Measurements from ENCODE around the gene ABTB1.

Gene ABTB1

DNA sequence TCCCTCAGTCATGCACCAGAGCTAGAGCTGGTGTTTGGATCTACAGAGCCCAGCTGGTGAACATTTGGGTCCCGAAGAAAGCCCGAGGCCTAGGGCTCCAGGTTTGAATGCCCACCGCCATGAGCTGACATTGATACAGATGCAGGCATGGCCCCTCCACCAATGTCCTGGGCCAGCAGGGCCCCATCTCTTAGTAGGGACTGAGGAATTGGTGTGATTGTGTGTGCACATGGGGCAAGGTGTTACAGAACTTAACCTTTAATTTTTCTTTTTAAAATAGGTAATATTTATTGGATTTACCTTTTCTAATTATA lies 32.8 kb upstream of the ABTB1 start:
- in situ Hi-C loops (cut with MboI; ENCODE audit: low pct_unique_long_range_greater_than_20kb, low sequenced_read_pairs, unreplicated experiment): no loop called here
- DNase-seq (ENCODE audit: low spot score): no peak
- TF ChIP-seq, protein P1, sequence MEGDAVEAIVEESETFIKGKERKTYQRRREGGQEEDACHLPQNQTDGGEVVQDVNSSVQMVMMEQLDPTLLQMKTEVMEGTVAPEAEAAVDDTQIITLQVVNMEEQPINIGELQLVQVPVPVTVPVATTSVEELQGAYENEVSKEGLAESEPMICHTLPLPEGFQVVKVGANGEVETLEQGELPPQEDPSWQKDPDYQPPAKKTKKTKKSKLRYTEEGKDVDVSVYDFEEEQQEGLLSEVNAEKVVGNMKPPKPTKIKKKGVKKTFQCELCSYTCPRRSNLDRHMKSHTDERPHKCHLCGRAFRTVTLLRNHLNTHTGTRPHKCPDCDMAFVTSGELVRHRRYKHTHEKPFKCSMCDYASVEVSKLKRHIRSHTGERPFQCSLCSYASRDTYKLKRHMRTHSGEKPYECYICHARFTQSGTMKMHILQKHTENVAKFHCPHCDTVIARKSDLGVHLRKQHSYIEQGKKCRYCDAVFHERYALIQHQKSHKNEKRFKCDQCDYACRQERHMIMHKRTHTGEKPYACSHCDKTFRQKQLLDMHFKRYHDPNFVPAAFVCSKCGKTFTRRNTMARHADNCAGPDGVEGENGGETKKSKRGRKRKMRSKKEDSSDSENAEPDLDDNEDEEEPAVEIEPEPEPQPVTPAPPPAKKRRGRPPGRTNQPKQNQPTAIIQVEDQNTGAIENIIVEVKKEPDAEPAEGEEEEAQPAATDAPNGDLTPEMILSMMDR (IDR thresholded peaks at IDR 0.05; ENCODE audit: extremely low read depth, insufficient read depth, missing control alignments): no peak

DNA sequence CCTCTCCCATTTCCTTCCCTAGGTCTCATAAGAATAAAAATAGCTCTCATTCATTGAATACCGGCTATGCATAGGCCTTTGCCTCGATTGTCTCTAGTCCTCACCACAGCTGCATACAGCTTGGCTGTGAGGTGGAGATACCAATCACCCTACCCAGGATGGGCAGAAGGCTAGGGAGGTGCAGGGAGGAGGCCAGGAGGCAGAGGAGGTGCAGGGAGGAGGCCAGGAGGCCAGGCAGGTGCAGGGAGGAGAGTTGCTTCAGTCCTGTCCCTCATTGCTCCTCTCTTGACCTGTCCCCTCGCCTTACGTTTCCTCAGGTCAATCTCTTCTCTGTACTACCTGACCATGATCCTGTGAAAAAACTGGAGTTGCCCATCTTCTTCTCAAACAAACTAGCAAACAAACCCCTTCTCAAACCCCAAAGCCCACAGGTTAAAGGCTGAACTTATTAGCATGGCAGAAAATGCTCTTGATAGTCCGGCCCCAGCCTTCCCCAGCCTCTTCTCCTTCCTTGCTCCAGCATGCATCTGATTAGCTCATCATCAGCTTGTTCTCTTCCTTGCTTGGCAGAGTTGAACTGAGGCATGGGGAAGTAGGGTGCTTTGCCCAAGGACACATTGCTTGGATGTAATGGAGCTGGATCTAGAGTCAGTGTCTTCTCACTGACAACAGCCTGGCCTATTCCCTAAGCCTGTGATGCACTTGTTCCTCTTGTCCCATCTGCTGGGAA lies 27.9 kb upstream of the ABTB1 start:
- no peak for DNase-seq (ENCODE audit: low spot score)
- TF ChIP-seq, protein P1 (IDR thresholded peaks at IDR 0.05; ENCODE audit: extremely low read depth, insufficient read depth, missing control alignments): no peak
- in situ Hi-C loops (cut with MboI; ENCODE audit: low pct_unique_long_range_greater_than_20kb, low sequenced_read_pairs, unreplicated experiment): no loop called here

DNA sequence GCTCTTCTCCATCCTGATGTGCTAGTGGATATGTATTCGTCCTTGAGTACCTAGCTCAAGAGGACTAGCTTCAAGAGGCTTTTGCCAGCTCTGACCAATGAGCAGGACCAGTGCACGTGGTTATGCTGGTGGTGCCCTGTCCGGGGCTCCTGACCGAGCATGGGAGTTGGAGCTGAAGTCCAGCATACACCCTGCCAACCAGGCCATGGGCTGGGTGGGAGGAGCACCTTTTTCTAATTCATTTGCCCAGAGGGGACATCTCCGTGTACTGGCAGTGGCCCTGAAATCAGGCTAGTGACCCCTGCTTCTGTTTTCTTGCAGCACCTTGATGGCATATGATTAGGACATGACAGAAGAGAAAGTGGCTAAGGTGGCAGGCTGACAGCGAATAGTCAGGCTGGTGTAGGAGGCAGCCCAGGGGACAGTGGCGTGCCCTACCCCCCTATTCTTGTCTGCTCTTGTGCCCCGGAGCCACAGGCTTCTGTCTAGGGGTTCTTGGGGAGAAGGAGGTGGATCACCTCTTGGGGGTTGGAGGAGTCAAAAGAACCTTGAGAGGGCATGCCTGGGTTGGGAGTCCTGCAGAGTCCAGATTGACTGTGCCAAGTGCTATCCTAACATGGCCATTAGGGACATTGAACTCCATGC lies 27.3 kb upstream of the ABTB1 start:
- in situ Hi-C loops (cut with MboI; ENCODE audit: low pct_unique_long_range_greater_than_20kb, low sequenced_read_pairs, unreplicated experiment): no loop called here
- no peak for DNase-seq (ENCODE audit: low spot score)
- TF ChIP-seq, protein P1 (IDR thresholded peaks at IDR 0.05; ENCODE audit: extremely low read depth, insufficient read depth, missing control alignments): no peak

DNA sequence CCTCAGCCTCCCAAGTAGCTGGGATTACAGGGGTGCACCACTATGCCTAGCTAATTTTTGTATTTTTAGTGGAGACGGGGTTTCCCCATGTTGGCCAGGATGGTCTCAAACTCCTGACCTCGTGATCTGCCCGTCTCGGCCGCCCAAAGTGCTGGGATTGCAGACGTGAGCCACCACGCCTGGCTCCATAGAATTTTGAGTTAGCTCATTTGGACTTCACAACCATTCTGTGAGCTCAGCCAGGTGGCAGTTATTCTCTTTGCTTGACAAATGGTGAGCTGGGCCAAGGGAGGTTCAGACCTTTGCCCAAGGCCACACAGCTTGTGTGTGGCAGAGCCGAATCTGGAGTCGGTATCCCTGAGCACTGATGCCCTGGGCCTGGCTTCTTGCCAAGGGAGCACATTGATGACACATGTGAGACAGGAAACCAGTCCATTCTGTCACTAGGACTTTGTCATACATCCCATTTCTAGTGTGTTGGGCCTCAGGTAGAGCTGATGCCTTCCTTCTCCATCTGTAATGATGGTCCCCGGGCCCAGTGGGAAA lies 26.2 kb upstream of the ABTB1 start:
- TF ChIP-seq, protein P1 (IDR thresholded peaks at IDR 0.05; ENCODE audit: extremely low read depth, insufficient read depth, missing control alignments): no peak
- DNase-seq (ENCODE audit: low spot score): no peak
- in situ Hi-C loops (cut with MboI; ENCODE audit: low pct_unique_long_range_greater_than_20kb, low sequenced_read_pairs, unreplicated experiment): no loop called here

DNA sequence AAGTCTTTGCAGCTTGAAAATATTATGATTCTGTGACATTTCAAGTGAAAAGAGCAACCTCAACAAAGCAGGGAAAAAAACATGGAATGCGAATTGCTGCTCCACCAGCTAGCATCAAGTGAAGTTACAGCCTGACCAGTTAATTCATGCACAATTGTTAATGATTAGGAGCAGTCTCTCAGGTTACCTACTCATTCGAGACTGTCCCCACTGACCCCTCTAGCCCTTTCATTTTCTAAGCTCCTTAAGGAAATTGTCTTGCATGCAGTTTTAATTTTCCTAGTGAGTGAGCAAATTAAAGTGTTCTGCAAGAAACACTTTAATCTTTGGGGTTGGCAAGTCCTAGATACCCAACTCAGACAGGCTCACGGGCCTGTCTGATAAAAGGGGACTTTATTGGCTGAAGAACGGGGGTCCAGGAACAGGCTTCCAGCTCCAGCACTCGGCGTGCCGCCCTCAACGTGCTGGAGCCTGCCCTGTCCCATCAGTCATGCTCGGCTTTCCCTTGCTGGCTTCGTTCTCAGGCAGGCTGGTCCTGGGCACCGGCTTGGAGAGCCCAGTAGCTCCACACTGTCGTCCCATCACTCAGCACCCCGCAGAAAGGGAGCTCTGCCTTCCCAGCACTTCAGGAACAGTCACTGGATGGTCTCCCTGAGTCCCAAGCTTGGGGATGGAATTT lies 25.4 kb upstream of the ABTB1 start:
- DNase-seq (ENCODE audit: low spot score): no peak
- in situ Hi-C loops (cut with MboI; ENCODE audit: low pct_unique_long_range_greater_than_20kb, low sequenced_read_pairs, unreplicated experiment): no loop called here
- TF ChIP-seq, protein P1 (IDR thresholded peaks at IDR 0.05; ENCODE audit: extremely low read depth, insufficient read depth, missing control alignments): no peak

DNA sequence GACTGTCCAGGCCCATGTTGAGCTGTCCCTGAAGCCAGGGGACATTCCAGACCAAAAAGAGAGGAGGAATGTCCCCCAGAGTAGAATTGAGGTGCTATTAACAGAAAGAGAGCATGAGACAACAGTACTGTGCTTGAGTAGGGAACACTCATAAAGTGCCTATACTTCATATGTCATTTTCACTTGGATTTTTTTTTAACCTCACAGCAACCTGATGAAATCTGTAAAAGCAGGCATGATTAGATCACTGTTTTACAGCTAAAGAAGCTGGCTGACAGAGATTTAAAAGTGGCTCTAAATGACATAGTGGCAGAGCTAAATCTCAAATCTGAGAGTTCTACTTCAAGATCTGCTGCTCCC lies 24.9 kb upstream of the ABTB1 start:
- no peak for DNase-seq (ENCODE audit: low spot score)
- in situ Hi-C loops (cut with MboI; ENCODE audit: low pct_unique_long_range_greater_than_20kb, low sequenced_read_pairs, unreplicated experiment): no loop called here

More for the DNA sequence above, 24.9 kb upstream of the ABTB1 start:
- TF ChIP-seq, protein P1 (IDR thresholded peaks at IDR 0.05; ENCODE audit: extremely low read depth, insufficient read depth, missing control alignments): no peak
